H54 (cell line): Measurements from ENCODE around the gene GFPT1.
"Not testable (repeated sequence)": the region's sequence is repeated elsewhere in the genome, so short reads cannot be mapped to it uniquely, and the experiment has no call there.

Source experiments
- DNase-seq: peaks from one replicate; pipeline ENCODE4 v3.0.0; 2011; ENCODE audit warnings: low spot score, mixed read lengths; ENCODE audit not compliant: insufficient read length
- FAIRE-seq: peaks from 3 replicates; lab custom pipeline; 2011; peaks lifted over from hg19 to GRCh38; lab: Jason Lieb, UNC
- POLR2A ChIP-seq: IDR thresholded peaks from 2 replicates; pipeline ENCODE4 v1.6.1; 2011; ENCODE audit warnings: low read depth, mild to moderate bottlenecking, low read length

The GFPT1 gene

DNA sequence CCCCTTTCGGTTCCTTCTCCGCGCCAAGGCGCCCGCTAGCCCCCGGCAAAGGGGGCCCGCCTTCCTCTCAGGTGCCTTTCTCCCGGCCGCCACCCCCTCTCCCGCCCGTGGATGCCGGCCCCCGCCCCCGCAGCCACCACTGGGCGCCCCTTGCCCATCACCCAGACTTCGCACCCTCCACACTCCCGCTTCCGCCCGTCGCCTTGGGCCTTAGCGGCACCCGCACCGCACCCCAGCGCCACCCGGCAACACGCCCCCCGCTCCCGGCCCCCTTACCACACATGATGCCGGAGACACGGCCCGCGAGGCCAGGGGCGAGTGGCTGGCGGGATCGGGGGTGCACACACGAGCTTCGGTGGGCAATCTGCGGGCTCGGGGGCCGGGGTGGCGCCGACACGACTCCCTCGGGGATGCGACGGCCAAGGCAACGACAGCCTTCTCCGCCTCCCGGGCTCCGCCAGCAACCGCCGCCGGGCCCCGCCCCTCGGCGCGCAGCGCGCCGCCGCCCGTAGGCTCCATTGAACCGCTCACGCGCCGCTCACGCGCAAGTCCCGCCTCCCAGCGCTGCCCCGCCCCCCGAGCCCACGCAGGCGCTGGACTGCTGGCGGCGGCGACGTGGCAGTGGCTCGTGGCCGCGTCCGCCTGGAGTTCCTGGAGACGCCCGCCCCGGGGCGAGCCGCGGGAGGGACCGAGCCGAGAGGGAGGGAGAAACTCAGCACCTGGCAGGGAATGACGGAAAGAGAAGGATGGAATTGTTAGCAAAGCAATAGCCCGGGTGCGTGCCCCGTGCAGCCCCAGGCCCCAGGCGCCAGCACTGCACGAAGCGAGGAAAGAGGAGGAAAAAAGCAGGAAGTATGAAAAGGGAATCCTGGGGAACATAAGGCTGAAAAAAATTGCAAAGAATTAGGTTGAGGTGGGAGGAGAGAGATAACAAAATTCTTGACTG, at the start of gene GFPT1:
TSS of gene GFPT1 (minus strand) at position 439 of the 946 bp plus-strand sequence. CDS start at position 283, 156 bp downstream.
- peak; percentile 27 for FAIRE-seq
- TF ChIP-seq POLR2A: peak; percentile 85

GRCh38 chr2:69436596-69436937, 49.5 kb upstream of the GFPT1 start:
- DNase-seq: no peak
- FAIRE-seq: no peak
- TF ChIP-seq POLR2A: no peak

More for the DNA sequence above, at the start of gene GFPT1:
- DNase-seq: peak; percentile 87

DNA sequence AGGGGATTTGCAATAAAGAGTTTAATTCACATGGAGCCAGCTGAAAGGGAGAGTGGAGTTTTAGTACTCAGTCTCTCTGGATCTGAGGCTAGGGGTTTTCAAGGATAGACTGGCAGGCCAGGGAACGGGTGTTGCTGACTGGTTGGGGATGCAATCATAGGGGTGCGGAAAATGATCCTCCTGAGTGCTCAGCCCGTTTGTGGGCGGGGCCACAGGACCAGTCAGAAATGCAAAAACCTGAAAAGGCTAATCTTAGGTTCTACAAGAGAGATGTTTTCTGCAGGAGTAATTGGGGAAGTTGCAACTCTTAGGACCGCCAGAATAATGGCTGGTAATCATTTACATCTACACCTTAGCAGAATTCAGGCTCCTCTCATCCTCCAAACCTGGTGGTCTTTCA, 47.7 kb upstream of the GFPT1 start:
- TF ChIP-seq POLR2A: no peak
- no peak for DNase-seq
- FAIRE-seq: no peak

DNA sequence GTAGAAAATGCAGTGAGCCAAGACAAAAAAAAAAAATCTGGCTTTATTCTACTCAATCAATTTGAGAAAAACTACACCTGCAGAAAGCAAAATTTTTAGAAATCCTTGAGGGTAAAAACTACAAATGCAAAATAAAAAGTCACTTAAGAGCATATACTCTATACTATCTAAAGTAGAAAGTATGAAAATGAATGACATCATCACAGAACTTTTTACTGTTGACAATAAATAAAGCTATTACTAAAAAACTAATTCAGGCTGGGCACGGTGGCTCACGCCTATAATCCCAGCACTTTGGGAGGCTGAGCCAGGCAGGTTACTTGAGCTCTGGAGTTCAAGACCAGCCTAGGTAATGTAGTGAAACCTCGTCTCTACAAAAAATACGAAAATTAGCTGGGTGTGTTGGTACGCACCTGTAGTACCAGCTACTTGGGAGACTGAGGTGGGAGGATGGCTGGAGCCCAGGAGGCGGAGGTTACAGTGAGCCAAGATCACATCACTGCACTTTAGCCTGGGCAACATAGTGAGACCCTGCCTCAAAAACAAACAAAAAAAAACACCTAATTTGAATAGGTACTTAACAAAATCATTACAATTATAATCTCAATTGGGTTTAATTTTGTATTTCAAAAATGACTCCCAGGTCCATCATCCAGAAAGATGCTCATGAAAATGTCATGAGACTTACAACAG, 42.6 kb upstream of the GFPT1 start:
- FAIRE-seq (no peak), DNase-seq (no peak)
- no peak for TF ChIP-seq POLR2A

DNA sequence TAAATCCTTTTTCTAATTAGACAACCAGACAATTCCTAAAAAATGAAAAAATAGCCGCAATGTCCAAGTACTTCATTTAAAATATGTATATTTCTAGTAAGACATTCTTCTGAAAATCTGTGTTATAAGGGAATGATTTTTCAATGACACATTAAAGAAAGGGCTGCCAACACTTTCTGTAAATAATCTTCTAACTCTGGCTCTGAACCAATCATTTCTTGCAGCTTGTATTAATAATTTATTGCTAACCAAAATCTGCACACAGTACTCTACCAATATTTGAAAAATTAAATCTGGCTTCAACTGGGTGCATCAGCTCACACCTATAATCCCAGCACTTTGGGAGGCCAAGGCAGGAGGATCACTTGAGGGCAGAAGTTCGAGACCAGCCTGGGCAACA, 42.0 kb upstream of the GFPT1 start:
- no peak for TF ChIP-seq POLR2A
- DNase-seq (no peak), FAIRE-seq (no peak)

GRCh38 chr2:69424419-69424818, 37.4 kb upstream of the GFPT1 start:
- DNase-seq: no peak
- FAIRE-seq: no peak
- TF ChIP-seq POLR2A: no peak

GRCh38 chr2:69422198-69422597, 35.2 kb upstream of the GFPT1 start:
- no peak for TF ChIP-seq POLR2A
- DNase-seq (no peak), FAIRE-seq (no peak)

DNA sequence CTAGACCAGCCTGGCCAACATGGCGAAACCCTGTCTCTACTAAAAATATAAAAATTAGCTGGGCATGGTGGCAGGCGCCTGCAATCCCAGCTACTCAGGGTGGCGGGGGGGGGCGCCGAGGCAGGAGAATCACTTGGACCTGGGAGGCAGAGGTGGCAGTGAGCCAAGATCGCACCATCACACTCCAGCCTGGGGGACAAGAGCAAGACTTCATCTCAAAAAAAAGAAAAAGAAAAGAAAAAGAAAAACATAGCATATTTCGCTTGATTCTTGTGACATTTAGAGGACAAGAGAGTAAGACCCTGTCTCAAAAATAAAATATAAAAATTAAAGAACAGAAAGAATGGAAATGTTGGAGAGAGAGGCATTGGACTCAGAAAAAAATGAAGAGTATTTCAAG, 32.1 kb upstream of the GFPT1 start:
- not testable (repeated sequence) for DNase-seq, FAIRE-seq

DNA sequence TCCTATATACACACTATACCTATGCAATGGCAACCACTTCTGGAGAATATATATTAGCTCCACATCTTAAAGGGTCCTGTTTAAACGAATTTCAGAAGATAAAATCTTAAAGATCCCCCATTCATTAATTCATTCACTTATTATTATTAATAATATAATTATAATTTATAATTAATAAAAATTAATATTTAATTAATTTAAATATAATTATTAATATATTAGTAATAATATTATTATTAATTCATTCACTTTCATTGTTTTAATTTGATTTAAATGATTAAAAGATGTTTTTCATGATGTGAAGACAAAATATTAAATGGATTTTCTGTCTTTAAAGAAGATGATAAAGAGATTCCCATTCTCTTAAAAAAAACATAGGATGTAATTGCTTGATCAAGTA, 29.1 kb upstream of the GFPT1 start:
- TF ChIP-seq POLR2A: no peak
- no peak for FAIRE-seq

DNA sequence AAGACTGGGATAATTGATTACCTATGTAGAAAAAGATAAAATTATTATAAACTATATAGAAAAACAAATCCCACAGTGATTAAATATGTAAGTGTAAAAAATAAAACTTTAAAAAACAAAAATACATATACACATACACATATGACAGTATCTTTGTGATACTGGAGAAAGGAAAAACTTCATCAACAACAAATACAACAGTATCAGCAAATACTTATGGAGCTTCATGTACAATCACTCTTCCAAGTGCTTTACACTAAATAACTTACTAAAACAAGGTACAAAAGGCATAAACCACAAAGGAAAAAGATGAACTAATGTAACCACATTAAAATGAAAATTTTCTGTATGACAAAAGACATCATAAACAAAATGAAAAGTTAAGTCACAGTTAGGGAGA, 24.1 kb upstream of the GFPT1 start:
- DNase-seq (no peak), FAIRE-seq (no peak)
- TF ChIP-seq POLR2A: no peak

More for the DNA sequence above, 29.1 kb upstream of the GFPT1 start:
- no peak for DNase-seq

DNA sequence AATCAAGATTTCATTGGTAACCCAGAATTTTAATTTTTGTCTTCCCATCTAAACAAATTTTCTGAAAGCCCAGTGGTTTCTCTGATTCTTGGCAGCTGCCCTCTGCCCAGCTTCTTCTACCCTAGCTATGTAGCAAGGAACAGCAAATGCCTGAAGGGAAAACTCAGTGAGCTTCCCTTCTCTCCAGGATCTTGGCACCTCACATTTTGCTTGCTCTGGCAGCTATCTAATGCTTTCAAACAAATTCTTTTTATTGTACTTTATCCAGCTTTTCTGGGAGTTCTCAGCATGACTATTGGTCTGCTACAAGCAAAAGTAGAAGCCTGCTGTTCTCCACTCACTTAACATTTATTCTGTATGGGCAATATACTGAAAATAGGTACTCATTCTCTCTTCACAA, 18.3 kb upstream of the GFPT1 start:
- TF ChIP-seq POLR2A: no peak
- DNase-seq: no peak
- no peak for FAIRE-seq

GRCh38 chr2:69400121-69400520, 13.1 kb upstream of the GFPT1 start:
- no peak for FAIRE-seq
- TF ChIP-seq POLR2A: no peak
- DNase-seq: no peak

DNA sequence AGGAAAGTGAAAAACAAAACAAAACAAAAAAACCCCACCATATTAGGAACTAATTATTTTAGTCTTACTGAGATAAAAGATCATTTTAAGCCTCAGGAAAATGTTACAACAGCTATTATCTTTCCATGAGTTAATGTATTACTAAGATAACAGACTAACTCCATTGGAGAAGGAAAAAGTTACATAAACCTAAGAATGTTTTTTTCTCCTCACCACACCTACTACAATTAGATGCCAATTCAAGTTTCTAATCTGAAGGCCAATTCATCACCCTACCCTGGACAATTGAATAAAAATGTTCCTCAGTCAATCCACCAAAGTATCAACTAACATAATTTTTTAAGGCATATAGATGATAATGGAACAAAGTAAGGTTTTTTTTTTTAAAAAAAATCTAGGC, 10.2 kb upstream of the GFPT1 start:
- DNase-seq: no peak
- no peak for TF ChIP-seq POLR2A
- FAIRE-seq: no peak

DNA sequence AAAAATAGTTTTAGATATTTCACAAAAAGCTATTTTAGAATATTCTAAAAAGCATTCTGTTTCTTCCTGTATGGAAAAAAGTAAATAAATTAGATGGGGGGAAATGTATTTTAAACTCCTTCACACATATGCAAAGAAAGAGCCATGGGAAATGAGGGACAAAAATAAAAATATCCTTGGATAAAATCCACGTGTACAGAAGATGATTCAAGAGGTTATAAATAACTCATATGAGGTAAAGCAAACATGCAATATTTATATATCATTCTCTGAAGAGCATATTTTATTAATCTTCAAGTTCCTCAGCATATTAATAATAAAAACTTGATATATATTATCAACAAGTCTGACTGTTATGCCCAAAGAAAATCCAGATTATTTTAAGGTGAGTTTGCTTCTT, 8.8 kb upstream of the GFPT1 start:
- no peak for TF ChIP-seq POLR2A
- DNase-seq (no peak), FAIRE-seq (no peak)
